ENCODE data around the gene MCEMP1.

DNA sequence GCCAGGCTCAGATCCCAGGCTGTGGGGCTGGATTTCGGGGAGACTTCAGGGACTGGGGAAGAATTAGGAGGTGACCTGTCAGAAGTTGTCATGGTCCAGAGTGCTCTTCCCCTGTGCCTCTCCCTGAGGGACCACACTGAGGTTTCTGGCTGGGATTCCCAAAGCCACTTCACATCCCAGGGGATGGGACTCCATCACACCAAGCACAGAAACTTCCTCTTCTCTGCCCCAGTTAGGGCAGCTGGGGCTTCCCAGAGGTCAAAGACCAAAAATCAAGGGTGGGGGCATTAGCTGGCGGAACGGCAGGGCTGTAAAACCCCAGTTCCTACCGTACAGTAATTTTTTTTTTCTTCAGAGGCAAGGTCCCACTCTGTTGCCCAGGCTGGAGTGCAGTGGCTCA is 17.6 kb downstream of the MCEMP1 start:
- TF ChIP-seq, protein P1, sequence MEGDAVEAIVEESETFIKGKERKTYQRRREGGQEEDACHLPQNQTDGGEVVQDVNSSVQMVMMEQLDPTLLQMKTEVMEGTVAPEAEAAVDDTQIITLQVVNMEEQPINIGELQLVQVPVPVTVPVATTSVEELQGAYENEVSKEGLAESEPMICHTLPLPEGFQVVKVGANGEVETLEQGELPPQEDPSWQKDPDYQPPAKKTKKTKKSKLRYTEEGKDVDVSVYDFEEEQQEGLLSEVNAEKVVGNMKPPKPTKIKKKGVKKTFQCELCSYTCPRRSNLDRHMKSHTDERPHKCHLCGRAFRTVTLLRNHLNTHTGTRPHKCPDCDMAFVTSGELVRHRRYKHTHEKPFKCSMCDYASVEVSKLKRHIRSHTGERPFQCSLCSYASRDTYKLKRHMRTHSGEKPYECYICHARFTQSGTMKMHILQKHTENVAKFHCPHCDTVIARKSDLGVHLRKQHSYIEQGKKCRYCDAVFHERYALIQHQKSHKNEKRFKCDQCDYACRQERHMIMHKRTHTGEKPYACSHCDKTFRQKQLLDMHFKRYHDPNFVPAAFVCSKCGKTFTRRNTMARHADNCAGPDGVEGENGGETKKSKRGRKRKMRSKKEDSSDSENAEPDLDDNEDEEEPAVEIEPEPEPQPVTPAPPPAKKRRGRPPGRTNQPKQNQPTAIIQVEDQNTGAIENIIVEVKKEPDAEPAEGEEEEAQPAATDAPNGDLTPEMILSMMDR (IDR thresholded peaks at IDR 0.05; ENCODE audit: borderline replicate concordance, extremely low read depth, low read length, poor library complexity, severe bottlenecking), result no peak
- no peak for TF ChIP-seq EZH2 (IDR thresholded peaks at IDR 0.05; ENCODE audit: borderline replicate concordance, low read depth, low read length, severe bottlenecking)

Measured in DND-41 (cell line).